DND-41 (cell line): ENCODE measurements around the gene ZRANB3.
"Not testable (repeated sequence)": the region's sequence is repeated elsewhere in the genome, so short reads cannot be mapped to it uniquely, and the experiment has no call there.

Experiments
- ATAC-seq: fragments of 200-7000 bp; cut with Tn5 transposase; 3 replicates; pipeline ENCODE4 v1.9.1; 2021; ENCODE audit warnings: low read depth; ENCODE audit not compliant: insufficient read depth
- DNase-seq: peaks from one replicate; pipeline ENCODE4 v3.0.0-alpha.2; 2020
- H2AFZ ChIP-seq: 2 replicates; pipeline ENCODE4 v1.6.0; 2012; ENCODE audit warnings: low read depth, low read length
- H3K27ac ChIP-seq: 2 replicates; pipeline ENCODE4 v1.5.1; 2012; ENCODE audit warnings: low read length, inconsistent platforms
- H3K27me3 ChIP-seq: fragments of 200-600 bp; sonication (generic); 2 replicates; pipeline ENCODE4 v1.6.0; 2012; ENCODE audit warnings: low read length, mild to moderate bottlenecking, inconsistent platforms; ENCODE audit not compliant: insufficient read depth, poor library complexity
- H3K36me3 ChIP-seq: 2 replicates; pipeline ENCODE4 v1.5.1; 2012; ENCODE audit warnings: low read length, inconsistent platforms; ENCODE audit not compliant: insufficient read depth
- H3K4me1 ChIP-seq: 2 replicates; pipeline ENCODE4 v1.5.1; 2012; ENCODE audit warnings: mild to moderate bottlenecking, low read length; ENCODE audit not compliant: insufficient read depth
- H3K4me2 ChIP-seq: 2 replicates; pipeline ENCODE4 v1.6.0; 2012; ENCODE audit warnings: mild to moderate bottlenecking, moderate library complexity, low read length, inconsistent platforms; ENCODE audit not compliant: insufficient read depth
- H3K4me3 ChIP-seq, 2 experiments: fragments of 200-600 bp in 1 of 2; shearing (Covaris generic) in 1 of 2; 2 replicates each; pipeline ENCODE4 v1.5.1; 2012 to 2016; ENCODE audit warnings: inconsistent platforms in 2 of 2, low read length in 2 of 2, mild to moderate bottlenecking in 2 of 2, low read depth in 1 of 2, moderate library complexity in 1 of 2
- H3K79me2 ChIP-seq: 2 replicates; pipeline ENCODE4 v1.6.0; 2012; ENCODE audit warnings: low read length, inconsistent platforms; ENCODE audit not compliant: insufficient read depth
- H3K9ac ChIP-seq: 2 replicates; pipeline ENCODE4 v1.6.0; 2012; ENCODE audit warnings: low read depth, mild to moderate bottlenecking, inconsistent platforms, low read length, moderate library complexity
- H3K9me3 ChIP-seq: 2 replicates; pipeline ENCODE4 v1.5.1; 2012; ENCODE audit warnings: low read length, moderate library complexity, mild to moderate bottlenecking, inconsistent platforms; ENCODE audit not compliant: insufficient read depth, severe bottlenecking
- H4K20me1 ChIP-seq: 2 replicates; pipeline ENCODE4 v1.6.0; 2012; ENCODE audit warnings: low read length; ENCODE audit not compliant: insufficient read depth
- EZH2 ChIP-seq: IDR thresholded peaks from 3 replicates; pipeline ENCODE4 v1.6.1; 2012; ENCODE audit warnings: borderline replicate concordance, low read depth, mild to moderate bottlenecking, moderate library complexity, low read length, inconsistent platforms; ENCODE audit not compliant: severe bottlenecking
- TF ChIP-seq, protein P1 (sequence below): IDR thresholded peaks from 2 replicates; pipeline ENCODE4 v1.5.1; 2012; ENCODE audit warnings: borderline replicate concordance, low read length, moderate library complexity, mild to moderate bottlenecking; ENCODE audit not compliant: poor library complexity, severe bottlenecking; ENCODE audit errors: extremely low read depth

Gene ZRANB3

DNA sequence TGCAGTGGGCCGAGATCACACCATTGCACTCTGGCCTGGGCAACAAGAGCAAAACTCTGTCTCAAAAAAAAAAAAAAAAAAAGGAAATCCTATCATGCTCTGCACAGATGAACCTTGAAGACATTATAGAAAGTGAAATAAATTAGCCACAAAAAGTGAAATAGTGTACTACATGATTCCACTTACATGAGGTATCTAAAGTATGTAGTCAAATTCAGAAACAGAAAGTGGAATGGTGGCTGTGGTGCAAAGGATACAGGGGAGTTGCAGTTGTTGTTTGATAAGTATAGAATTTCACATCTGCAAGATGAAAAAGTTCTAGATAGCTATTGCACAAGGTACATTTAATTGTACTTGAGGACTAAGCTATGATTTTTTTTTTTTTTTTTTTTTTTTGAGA is 5.2 kb downstream of the ZRANB3 start:
- TF ChIP-seq, protein P1, sequence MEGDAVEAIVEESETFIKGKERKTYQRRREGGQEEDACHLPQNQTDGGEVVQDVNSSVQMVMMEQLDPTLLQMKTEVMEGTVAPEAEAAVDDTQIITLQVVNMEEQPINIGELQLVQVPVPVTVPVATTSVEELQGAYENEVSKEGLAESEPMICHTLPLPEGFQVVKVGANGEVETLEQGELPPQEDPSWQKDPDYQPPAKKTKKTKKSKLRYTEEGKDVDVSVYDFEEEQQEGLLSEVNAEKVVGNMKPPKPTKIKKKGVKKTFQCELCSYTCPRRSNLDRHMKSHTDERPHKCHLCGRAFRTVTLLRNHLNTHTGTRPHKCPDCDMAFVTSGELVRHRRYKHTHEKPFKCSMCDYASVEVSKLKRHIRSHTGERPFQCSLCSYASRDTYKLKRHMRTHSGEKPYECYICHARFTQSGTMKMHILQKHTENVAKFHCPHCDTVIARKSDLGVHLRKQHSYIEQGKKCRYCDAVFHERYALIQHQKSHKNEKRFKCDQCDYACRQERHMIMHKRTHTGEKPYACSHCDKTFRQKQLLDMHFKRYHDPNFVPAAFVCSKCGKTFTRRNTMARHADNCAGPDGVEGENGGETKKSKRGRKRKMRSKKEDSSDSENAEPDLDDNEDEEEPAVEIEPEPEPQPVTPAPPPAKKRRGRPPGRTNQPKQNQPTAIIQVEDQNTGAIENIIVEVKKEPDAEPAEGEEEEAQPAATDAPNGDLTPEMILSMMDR = no peak
- TF ChIP-seq EZH2 = no peak
- Histone ChIP-seq H3K79me2 (peaks cover 60% of the 10 kb centered on the region), H2AFZ (no peak overlapping the region), H3K4me3 (no peak overlapping the region), H3K9me3 (no peaks in the 10 kb centered on the region), H3K27ac (no peak overlapping the region), H3K36me3 (peaks cover 8% of the 10 kb centered on the region; the same call in 1 of the 2 replicates), H3K4me2 (no peak overlapping the region), H3K4me1 (peaks cover 21% of the 10 kb centered on the region), H3K9ac (no peak overlapping the region), H3K27me3 (no peaks in the 10 kb centered on the region), H4K20me1 (no peaks in the 10 kb centered on the region)
- DNase-seq (no peak), ATAC-seq (no peak)

DNA sequence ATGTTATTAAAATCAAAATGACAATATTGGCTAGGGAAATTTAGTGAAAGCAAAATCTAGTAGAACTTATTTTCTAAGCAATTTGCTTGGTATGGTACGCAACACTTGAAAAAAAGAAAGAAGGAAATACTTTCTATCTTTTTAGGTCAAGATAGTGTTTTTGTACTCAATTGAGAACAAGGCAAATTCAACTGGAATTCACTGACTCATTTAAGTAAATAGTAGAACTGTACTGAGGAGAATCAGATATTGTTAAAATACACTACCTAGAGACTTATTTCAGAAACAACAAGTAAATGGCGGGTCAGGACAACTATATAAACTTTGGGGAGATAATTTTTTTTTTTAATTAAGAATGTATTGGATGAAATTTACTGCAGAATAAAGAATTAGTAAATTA is 18.9 kb downstream of the ZRANB3 start:
- no peak for TF ChIP-seq EZH2
- TF ChIP-seq, protein P1 = no peak
- H3K27me3 ChIP-seq = no peaks in the 10 kb centered on the region
- DNase-seq = no peak
- no peak overlapping the region for H2AFZ ChIP-seq
- no peak overlapping the region for H3K4me2 ChIP-seq
- H3K4me3 ChIP-seq = no peak overlapping the region
- H3K36me3 ChIP-seq = no peaks in the 10 kb centered on the region
- no peak for ATAC-seq
- H3K79me2 ChIP-seq = no peaks in the 10 kb centered on the region
- H3K4me1 ChIP-seq = no peaks in the 10 kb centered on the region
- no peaks in the 10 kb centered on the region for H4K20me1 ChIP-seq
- no peak overlapping the region for H3K27ac ChIP-seq
- no peak overlapping the region for H3K9ac ChIP-seq
- H3K9me3 ChIP-seq = no peaks in the 10 kb centered on the region

DNA sequence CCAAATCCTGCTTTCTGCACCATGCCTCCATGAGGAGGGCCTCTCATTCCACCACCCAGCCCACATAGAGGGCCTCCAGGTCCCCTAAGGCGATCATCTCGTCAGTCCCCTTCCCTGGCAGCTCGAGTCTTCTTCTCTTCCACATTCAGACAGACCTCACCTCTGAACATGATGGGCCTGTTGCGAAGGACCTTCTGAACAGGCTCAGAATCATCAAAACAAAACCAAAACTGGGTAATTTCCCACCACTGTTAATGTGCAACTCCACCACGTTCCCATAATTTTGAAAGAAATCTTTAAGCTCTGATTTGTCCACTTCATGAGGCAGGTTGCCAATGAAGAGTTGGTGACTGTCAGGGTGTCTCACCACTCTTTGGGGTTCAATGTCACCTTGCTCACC is 20.4 kb downstream of the ZRANB3 start:
- no peaks in the 10 kb centered on the region for H3K36me3 ChIP-seq
- H3K27me3 ChIP-seq = no peaks in the 10 kb centered on the region
- no peaks in the 10 kb centered on the region for H3K4me1 ChIP-seq
- H3K27ac ChIP-seq = no peak overlapping the region
- DNase-seq = no peak
- H3K4me3 ChIP-seq = no peak overlapping the region
- no peak for TF ChIP-seq EZH2
- TF ChIP-seq, protein P1 = no peak
- peak; percentile 29; the same call in 2 of the 3 replicates for ATAC-seq
- H3K79me2 ChIP-seq = no peaks in the 10 kb centered on the region
- H3K4me2 ChIP-seq = no peak overlapping the region
- H3K9ac ChIP-seq = no peak overlapping the region
- H4K20me1 ChIP-seq = no peaks in the 10 kb centered on the region
- no peaks in the 10 kb centered on the region for H3K9me3 ChIP-seq
- no peak overlapping the region for H2AFZ ChIP-seq

DNA sequence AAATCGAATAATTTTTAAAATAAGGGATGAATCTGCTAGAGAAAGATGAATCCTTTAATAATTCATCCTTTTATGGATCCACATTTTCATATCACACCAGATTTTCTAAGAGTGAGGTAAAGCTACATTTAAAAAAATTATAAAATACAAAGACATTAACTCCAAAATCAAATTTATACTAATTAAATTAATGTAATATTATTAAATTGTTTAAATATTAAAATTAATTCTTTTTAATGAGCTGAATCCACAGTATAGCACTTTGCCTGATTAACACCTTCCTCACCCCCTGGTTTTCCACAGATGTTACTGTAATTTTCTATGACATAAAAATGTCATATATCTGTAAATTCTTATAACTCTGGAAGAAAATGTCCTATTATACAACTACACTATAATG is 26.2 kb downstream of the ZRANB3 start:
- no peak for DNase-seq
- Histone ChIP-seq H3K9ac (no peak overlapping the region), H3K36me3 (peaks cover 24% of the 10 kb centered on the region; the same call in 1 of the 2 replicates), H3K79me2 (no peaks in the 10 kb centered on the region), H3K27me3 (no peaks in the 10 kb centered on the region), H2AFZ (no peak overlapping the region), H3K9me3 (peaks cover 12% of the 10 kb centered on the region), H3K4me3 (no peak overlapping the region), H3K4me2 (no peak overlapping the region), H3K4me1 (no peaks in the 10 kb centered on the region), H3K27ac (no peak overlapping the region), H4K20me1 (no peaks in the 10 kb centered on the region)
- no peak for TF ChIP-seq EZH2
- TF ChIP-seq, protein P1 = no peak
- no peak for ATAC-seq

DNA sequence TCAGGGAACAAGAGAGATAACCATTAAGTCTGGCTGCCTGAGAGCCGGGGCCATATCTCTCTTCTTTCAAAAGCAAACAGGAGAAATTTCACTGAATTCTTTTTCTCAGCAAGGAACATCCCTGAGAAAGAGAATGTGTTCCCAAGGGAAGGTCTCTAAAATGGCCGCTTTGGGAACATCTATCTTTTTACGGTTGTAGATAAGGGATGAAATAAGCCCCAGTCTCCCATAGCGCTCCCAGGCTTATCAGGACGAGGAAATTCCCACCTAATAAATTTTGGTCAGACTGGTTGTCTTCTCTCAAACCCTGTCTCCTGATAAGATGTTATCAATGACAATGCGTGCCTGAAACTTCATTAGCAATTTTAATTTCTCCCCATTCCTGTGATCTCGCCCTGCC is 32.4 kb downstream of the ZRANB3 start:
- not testable (repeated sequence) for ATAC-seq
- H3K36me3 ChIP-seq = peaks cover 30% of the 10 kb centered on the region; the same call in 1 of the 2 replicates

More for the DNA sequence above, 32.4 kb downstream of the ZRANB3 start:
- H4K20me1 ChIP-seq, H3K4me1 ChIP-seq, H3K4me2 ChIP-seq, H3K27ac ChIP-seq, H3K79me2 ChIP-seq, H2AFZ ChIP-seq, H3K27me3 ChIP-seq, DNase-seq, H3K4me3 ChIP-seq, H3K9ac ChIP-seq: not testable (repeated sequence)
- H3K9me3 ChIP-seq = peaks cover 27% of the 10 kb centered on the region
